GM13977 (cell line): ENCODE results near the gene ZBTB7C.

Experiments used
- DNase-seq: peaks from one replicate; pipeline ENCODE4 v3.0.0; 2012; ENCODE audit warnings: low spot score
- in situ Hi-C: fragments of 300-500 bp; cut with MboI; formaldehyde crosslinking; loops from one replicate; pipeline ENCODE4 v1.12.0; 2022; ENCODE audit warnings: low sequenced_read_pairs, low pct_unique_long_range_greater_than_20kb, mixed read lengths, inconsistent platforms; ENCODE audit not compliant: unreplicated experiment
- TF ChIP-seq, protein P1 (sequence below): IDR thresholded peaks from 2 replicates; pipeline ENCODE4 v1.5.1; 2012; ENCODE audit warnings: mild to moderate bottlenecking, control low read depth; ENCODE audit not compliant: insufficient read depth; ENCODE audit errors: extremely low read depth, missing control alignments

ZBTB7C gene

DNA sequence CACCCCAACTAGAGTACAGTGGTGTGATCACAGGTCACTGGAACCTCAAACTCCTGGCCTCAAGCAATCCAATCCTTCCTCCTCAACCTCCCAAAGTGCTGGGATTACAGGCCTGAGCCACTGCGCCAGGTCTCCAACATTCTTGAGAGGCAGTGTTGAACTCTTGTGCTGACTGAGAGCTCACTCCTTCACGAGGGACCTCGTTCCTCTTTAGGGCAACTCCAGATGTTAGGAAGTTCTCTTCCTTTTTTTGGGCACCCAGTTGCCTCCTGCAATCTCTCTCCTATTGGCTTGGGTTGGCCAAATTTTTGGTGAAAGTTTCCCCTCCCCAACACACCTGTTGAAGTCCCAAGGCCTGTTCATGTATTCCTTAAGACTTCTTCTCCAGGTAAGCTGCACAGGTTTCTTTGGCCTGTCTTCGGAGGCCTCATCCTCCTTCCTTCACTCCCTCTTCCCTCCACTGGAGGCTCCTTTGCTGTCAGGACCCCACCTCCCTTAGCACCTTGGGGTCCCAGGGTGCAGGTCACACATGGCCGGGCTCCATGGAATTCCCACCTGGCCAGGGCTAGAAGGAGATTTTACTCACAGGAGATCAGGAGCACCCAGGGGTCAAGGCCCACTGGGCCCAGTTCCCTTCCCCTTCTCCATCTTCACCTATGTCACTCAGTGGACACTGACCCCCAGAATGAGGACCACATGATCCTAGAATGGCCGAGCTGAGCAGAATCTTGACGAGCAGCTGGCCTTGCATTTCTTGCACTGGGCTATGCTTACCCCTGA lies 384.1 kb downstream of the ZBTB7C start:
- DNase-seq: no peak
- in situ Hi-C loops: loop anchor here (10.0 kb wide), 1 partner anchor 250 kb away; no protein-coding TSS in a partner anchor
- TF ChIP-seq, protein P1, sequence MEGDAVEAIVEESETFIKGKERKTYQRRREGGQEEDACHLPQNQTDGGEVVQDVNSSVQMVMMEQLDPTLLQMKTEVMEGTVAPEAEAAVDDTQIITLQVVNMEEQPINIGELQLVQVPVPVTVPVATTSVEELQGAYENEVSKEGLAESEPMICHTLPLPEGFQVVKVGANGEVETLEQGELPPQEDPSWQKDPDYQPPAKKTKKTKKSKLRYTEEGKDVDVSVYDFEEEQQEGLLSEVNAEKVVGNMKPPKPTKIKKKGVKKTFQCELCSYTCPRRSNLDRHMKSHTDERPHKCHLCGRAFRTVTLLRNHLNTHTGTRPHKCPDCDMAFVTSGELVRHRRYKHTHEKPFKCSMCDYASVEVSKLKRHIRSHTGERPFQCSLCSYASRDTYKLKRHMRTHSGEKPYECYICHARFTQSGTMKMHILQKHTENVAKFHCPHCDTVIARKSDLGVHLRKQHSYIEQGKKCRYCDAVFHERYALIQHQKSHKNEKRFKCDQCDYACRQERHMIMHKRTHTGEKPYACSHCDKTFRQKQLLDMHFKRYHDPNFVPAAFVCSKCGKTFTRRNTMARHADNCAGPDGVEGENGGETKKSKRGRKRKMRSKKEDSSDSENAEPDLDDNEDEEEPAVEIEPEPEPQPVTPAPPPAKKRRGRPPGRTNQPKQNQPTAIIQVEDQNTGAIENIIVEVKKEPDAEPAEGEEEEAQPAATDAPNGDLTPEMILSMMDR: no peak

DNA sequence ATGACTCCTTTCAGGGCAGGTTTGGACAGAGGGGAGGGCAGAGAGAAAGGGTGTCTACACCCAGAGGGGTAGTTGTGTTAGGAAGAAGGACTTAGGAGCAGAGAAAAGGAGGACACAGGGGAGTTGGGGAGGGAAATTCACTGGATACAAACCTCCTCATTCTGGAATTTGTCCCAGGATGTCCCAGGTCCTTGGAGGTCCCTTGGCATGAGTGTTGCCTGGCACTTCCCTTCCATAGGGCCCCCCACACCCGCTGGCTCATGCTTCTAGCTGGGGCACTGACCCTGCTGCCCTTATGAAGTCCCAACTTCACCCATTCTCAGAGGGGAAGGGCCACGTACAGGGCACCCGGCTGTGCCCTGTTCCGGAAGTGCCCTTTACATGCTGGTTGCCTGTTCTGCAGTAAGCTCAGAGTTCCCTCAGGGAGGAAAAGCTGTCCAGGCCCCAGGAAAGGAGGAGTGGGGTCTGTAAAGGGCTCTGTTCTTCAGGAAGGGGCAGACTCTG lies 385.1 kb downstream of the ZBTB7C start:
- TF ChIP-seq, protein P1: no peak
- DNase-seq: no peak
- in situ Hi-C loops: loop anchor here (10.0 kb wide), 1 partner anchor 249 kb away; no protein-coding TSS in a partner anchor

DNA sequence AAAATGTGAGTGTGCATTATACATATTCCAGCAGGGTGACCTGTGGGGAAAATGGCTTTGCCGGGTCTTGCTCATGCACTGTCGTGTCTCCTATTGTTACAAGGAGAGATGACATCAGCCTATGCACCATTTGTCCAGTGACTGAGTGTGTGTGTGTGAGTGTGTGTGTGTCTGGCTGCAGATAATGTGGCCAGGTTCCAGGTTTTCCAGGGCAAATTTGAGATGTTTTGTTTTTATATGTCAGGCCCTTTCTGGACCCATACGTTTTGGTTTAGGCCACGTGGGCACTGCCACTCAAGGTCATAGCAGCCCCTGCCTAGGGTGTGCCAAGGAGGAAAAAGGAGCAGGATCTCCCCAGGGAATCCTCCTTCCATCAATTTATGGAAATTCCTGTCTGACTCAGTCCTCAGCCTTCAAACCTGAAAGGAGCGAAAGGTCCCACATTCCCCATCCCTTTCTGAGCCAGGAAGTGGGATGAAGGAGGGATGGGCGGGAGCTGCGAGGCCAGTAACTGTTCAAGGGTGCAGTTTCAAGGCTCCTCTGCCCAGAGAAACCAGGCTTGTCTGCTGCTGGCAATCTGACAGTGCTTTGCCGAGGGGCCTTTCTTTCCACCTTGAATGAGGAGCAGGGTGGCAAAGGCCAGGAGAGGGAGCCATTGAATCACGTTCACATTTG lies 385.7 kb downstream of the ZBTB7C start:
- in situ Hi-C loops: loop anchor here (10.0 kb wide), 1 partner anchor 249 kb away; no protein-coding TSS in a partner anchor
- TF ChIP-seq, protein P1: peak; percentile 40
- DNase-seq: peak; percentile 49

DNA sequence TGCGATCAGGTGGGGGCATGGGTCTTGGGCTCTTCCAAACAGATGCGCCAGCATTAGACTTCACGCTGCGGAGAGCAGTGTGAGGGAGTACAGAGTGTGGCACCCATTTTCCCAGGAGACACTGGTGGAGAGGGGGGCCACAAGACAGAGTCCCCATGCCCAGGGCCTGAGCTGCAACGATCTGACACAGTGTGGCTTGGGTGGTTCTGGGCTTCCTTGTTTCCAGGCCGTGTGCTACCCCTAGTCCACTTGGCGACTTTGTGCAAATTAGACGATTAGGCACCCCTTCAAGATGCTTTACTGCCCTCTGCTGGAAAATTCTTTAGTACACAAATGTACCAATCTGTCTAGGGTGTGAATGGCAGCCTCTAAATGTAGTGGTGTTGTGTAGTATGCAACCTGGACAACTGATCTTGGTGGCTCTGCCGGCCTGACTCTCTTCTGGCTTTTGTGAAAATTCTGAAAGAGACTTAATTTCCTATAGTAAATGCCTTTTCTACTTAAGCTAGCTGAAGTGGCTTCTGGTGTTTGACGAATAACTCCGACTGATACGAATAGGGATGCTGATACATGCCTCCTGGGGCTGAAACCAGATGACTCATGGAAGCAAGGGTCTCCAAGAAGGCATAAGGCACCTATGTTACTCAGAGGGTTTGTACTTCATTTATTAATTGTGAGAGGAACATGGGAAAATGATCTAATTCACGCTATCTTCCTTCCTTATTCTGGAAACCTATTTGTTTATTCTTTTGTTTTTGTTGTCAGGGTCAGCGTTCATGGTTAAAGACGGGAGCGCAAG lies 386.5 kb downstream of the ZBTB7C start:
- TF ChIP-seq, protein P1: peak; percentile 53
- in situ Hi-C loops: loop anchor here (10.0 kb wide), 1 partner anchor 248 kb away; no protein-coding TSS in a partner anchor
- DNase-seq: peak; percentile 74

DNA sequence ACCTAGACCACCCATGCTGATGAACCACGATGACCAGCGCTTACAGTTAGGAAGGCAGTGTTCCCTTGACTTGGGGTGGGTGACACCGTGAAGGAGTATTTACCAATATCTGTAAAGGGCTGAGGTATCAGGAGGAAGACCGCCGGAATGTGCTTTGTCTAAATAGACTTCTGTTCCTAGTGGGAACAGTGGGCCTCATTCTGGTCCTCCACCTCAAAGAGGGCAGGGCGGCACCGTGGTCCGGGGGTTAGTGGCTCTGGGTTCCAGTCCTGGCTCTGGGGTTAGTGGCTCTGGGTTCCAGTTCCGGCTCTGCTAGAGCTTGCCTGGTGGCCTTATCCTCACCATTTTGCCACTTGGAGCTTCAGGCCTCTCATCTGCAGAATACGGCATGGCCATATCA lies 387.2 kb downstream of the ZBTB7C start:
- DNase-seq: no peak
- in situ Hi-C loops: loop anchor here (10.0 kb wide), 1 partner anchor 247 kb away; no protein-coding TSS in a partner anchor
- TF ChIP-seq, protein P1: no peak
